Iris pigment epithelial cell (primary cell): ENCODE data around the gene KRTAP12-4.
"Not testable (repeated sequence)": the region's sequence is repeated elsewhere in the genome, so short reads cannot be mapped to it uniquely, and the experiment has no call there.

Experiments used
- DNase-seq: peaks from one replicate; pipeline ENCODE4 v3.0.0-alpha.2; 2011; ENCODE audit warnings: low read depth

Gene KRTAP12-4

GRCh38 chr21:44610157-44610843 is 44.2 kb downstream of the KRTAP12-4 start:
- not testable (repeated sequence) for DNase-seq

GRCh38 chr21:44609193-44609592 is 45.3 kb downstream of the KRTAP12-4 start:
- DNase-seq, result no peak

GRCh38 chr21:44606495-44606894 is 48.0 kb downstream of the KRTAP12-4 start:
- no peak for DNase-seq
